HEK293 (cell line): Measurements from ENCODE around the gene CD83.

Experiments used
- CTCF ChIA-PET: fragments of 350-600 bp; formaldehyde crosslinking; extraction: SDS; loops from one replicate; lab custom pipeline; 2021; ENCODE audit warnings: antibody characterized with exemption; lab: Yijun Ruan, JAX
- POLR2A ChIA-PET: fragments of 300-600 bp; formaldehyde crosslinking; extraction: SDS; loops from one replicate; lab custom pipeline; 2020; ENCODE audit warnings: antibody characterized with exemption, inconsistent platforms; lab: Yijun Ruan, JAX
- H3K27ac ChIP-seq: fragments of 200-500 bp; sonication (Bioruptor generic); 2 replicates; pipeline ENCODE4 v1.5.1; 2014; ENCODE audit warnings: low read depth, low read length, control low read depth, inconsistent platforms; ENCODE audit errors: extremely low read depth
- H3K36me3 ChIP-seq, 2 experiments: fragments of 200-500 bp in 1 of 2; sonication (Bioruptor generic) in 1 of 2; 1 replicate in 1 of 2; 2 replicates in 1 of 2; pipeline ENCODE4 v1.5.1; 2014 to 2017; ENCODE audit warnings: inconsistent platforms in 2 of 2, low read length in 2 of 2; ENCODE audit not compliant: control insufficient read depth in 2 of 2, insufficient read depth in 1 of 2
- H3K4me1 ChIP-seq: fragments of 200-500 bp; sonication (Bioruptor generic); 2 replicates; pipeline ENCODE4 v1.5.1; 2014; ENCODE audit warnings: mild to moderate bottlenecking, low read length, inconsistent platforms; ENCODE audit not compliant: control insufficient read depth, insufficient read depth
- H3K4me3 ChIP-seq: 2 replicates; pipeline ENCODE4 v1.5.1; 2011; ENCODE audit warnings: low read depth, mild to moderate bottlenecking, control low read depth, low read length, moderate library complexity
- H3K9me3 ChIP-seq: fragments of 200-500 bp; sonication (Bioruptor generic); 2 replicates; pipeline ENCODE4 v1.5.1; 2014; ENCODE audit warnings: low read depth, low read length, inconsistent platforms; ENCODE audit not compliant: control insufficient read depth, insufficient read depth
- KLF7 ChIP-seq: fragments of 450-650 bp; formaldehyde crosslinking; IDR thresholded peaks from 2 replicates; pipeline ENCODE4 v1.5.1; 2016; ENCODE audit warnings: missing biosample characterization, missing genetic modification characterization, borderline replicate concordance
- ZBTB20 ChIP-seq: fragments of 450-650 bp; formaldehyde crosslinking; IDR thresholded peaks from 2 replicates; pipeline ENCODE4 v1.5.1; 2016; ENCODE audit warnings: missing biosample characterization, missing genetic modification characterization
- ZBTB21 ChIP-seq: fragments of 450-650 bp; formaldehyde crosslinking; IDR thresholded peaks from 2 replicates; pipeline ENCODE4 v1.5.1; 2017; ENCODE audit warnings: missing biosample characterization, missing genetic modification characterization
- ZBTB8A ChIP-seq: fragments of 450-650 bp; formaldehyde crosslinking; IDR thresholded peaks from 2 replicates; pipeline ENCODE4 v1.5.1; 2016; ENCODE audit warnings: missing biosample characterization, missing genetic modification characterization
- ZNF112 ChIP-seq: fragments of 450-650 bp; formaldehyde crosslinking; IDR thresholded peaks from 2 replicates; pipeline ENCODE4 v1.5.0; 2017; ENCODE audit warnings: missing biosample characterization, missing genetic modification characterization
- ZNF302 ChIP-seq: fragments of 450-650 bp; formaldehyde crosslinking; IDR thresholded peaks from 2 replicates; pipeline ENCODE4 v1.5.1; 2016; ENCODE audit warnings: missing biosample characterization, missing genetic modification characterization, low read depth
- ZNF768 ChIP-seq: fragments of 450-650 bp; formaldehyde crosslinking; IDR thresholded peaks from 2 replicates; pipeline ENCODE4 v1.5.1; 2018; ENCODE audit warnings: missing biosample characterization, mild to moderate bottlenecking, missing genetic modification characterization
- ZNF830 ChIP-seq: fragments of 450-650 bp; IDR thresholded peaks from 2 replicates; pipeline ENCODE4 v1.5.0; 2018; ENCODE audit warnings: missing biosample characterization, missing genetic modification characterization, low read depth, mild to moderate bottlenecking, moderate library complexity
- TF ChIP-seq, protein P1 (sequence below): fragments of 450-650 bp; formaldehyde crosslinking; IDR thresholded peaks from 2 replicates; pipeline ENCODE4 v1.5.1; 2016; ENCODE audit warnings: missing biosample characterization, missing genetic modification characterization, borderline replicate concordance
- TF ChIP-seq, protein P2 (sequence below): IDR thresholded peaks from 2 replicates; pipeline ENCODE4 v1.6.1; 2011; ENCODE audit warnings: mild to moderate bottlenecking, low read depth, low read length, borderline replicate concordance
- TF ChIP-seq, protein P3 (sequence below): fragments of 450-650 bp; formaldehyde crosslinking; IDR thresholded peaks from 2 replicates; pipeline ENCODE4 v1.5.1; 2016; ENCODE audit warnings: missing biosample characterization, missing genetic modification characterization, low read depth
- TF ChIP-seq, protein P4 (sequence below): fragments of 450-650 bp; IDR thresholded peaks from 2 replicates; pipeline ENCODE4 v1.5.1; 2018; ENCODE audit warnings: missing biosample characterization, mild to moderate bottlenecking, missing genetic modification characterization
- TF ChIP-seq, protein P5 (sequence below): fragments of 450-650 bp; formaldehyde crosslinking; IDR thresholded peaks from 2 replicates; pipeline ENCODE4 v1.5.1; 2016; ENCODE audit warnings: missing biosample characterization, missing genetic modification characterization

CD83 gene

DNA sequence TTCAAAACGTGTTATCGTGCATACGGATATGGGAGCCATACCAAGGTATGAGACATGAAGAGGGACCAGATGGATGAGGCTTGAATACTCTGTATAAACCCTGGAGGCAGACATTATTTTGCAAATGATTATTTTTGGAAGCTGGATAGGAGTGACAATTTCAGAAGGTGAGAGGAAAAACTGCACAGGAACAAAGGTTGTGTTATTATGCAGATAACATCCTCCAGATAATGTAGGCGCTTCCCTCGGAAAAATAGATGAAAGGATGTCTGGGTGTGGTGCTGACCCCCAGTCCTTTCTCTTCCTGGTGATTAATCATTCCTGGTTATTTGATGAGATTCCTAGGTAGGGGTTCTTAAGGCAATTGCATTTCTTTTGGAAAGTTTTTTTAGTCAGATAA is 36.4 kb upstream of the CD83 start:
- POLR2A ChIA-PET, result no interaction called here
- no peak for TF ChIP-seq ZBTB8A
- Histone ChIP-seq H3K9me3 (no peaks in the 10 kb centered on the region), H3K36me3 (no peaks in the 10 kb centered on the region), H3K4me3 (no peak overlapping the region), H3K4me1 (no peaks in the 10 kb centered on the region), H3K27ac (no peak overlapping the region)
- CTCF ChIA-PET, result interaction anchor here (0.7 kb wide), 1 partner anchor 1068 kb away, joined by 3 read pairs; no protein-coding TSS in a partner anchor

DNA sequence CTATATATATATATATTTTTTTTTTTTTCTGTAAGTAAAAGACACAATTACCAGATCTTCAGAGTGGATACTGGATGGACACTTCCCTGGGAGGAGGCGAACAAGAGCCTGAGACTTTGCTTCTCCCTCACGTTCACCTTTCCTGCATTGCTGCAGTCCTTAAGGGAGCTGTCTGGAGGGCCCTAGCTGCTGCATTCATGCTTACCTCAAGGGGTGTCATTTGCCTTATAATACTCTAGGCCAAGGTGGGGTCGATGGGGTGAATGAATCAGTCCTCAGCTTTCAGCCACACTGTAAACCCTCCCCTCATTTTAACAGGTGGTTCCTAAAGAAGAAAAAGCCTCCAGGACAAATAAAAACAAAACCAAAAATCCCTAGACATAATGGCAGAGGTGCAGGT is 34.8 kb upstream of the CD83 start:
- ChIA-PET CTCF (interaction anchor here (0.7 to 1.6 kb wide), 5 partner anchors 10 to 174 kb away, joined by 3 to 16 read pairs (median 3); no protein-coding TSS in a partner anchor), POLR2A (no interaction called here)
- Histone ChIP-seq H3K27ac (no peak overlapping the region), H3K36me3 (no peaks in the 10 kb centered on the region), H3K4me3 (no peak overlapping the region), H3K4me1 (no peaks in the 10 kb centered on the region), H3K9me3 (no peaks in the 10 kb centered on the region)
- TF ChIP-seq KLF7 (tag by site-specific recombination), result no peak

DNA sequence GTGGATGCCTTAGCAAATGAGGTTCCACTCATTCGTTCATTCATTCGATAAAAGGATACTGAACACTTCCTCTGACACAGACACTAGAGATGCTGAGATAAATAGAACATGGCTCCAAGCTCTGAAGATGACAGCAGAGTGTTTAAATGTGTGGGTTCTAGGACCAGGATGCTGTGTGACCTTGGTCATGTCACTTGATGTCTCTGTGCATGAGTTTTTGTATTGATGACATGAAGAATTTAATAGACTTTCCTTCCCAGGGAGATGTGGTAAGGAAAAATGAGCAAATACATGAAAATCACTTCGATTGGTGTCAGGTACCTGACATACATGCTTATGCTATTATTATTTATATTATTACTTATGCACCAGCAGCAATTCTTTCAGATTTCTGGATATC is 34.3 kb upstream of the CD83 start:
- H3K36me3 ChIP-seq, result no peaks in the 10 kb centered on the region
- H3K4me3 ChIP-seq, result no peak overlapping the region
- H3K9me3 ChIP-seq, result no peaks in the 10 kb centered on the region
- CTCF ChIA-PET, result interaction anchor here (0.9 to 1.5 kb wide), 3 partner anchors 10 to 27 kb away, joined by 3 read pairs; no protein-coding TSS in a partner anchor
- no peak for TF ChIP-seq ZBTB21 (tag by site-specific recombination)
- TF ChIP-seq, protein P1, sequence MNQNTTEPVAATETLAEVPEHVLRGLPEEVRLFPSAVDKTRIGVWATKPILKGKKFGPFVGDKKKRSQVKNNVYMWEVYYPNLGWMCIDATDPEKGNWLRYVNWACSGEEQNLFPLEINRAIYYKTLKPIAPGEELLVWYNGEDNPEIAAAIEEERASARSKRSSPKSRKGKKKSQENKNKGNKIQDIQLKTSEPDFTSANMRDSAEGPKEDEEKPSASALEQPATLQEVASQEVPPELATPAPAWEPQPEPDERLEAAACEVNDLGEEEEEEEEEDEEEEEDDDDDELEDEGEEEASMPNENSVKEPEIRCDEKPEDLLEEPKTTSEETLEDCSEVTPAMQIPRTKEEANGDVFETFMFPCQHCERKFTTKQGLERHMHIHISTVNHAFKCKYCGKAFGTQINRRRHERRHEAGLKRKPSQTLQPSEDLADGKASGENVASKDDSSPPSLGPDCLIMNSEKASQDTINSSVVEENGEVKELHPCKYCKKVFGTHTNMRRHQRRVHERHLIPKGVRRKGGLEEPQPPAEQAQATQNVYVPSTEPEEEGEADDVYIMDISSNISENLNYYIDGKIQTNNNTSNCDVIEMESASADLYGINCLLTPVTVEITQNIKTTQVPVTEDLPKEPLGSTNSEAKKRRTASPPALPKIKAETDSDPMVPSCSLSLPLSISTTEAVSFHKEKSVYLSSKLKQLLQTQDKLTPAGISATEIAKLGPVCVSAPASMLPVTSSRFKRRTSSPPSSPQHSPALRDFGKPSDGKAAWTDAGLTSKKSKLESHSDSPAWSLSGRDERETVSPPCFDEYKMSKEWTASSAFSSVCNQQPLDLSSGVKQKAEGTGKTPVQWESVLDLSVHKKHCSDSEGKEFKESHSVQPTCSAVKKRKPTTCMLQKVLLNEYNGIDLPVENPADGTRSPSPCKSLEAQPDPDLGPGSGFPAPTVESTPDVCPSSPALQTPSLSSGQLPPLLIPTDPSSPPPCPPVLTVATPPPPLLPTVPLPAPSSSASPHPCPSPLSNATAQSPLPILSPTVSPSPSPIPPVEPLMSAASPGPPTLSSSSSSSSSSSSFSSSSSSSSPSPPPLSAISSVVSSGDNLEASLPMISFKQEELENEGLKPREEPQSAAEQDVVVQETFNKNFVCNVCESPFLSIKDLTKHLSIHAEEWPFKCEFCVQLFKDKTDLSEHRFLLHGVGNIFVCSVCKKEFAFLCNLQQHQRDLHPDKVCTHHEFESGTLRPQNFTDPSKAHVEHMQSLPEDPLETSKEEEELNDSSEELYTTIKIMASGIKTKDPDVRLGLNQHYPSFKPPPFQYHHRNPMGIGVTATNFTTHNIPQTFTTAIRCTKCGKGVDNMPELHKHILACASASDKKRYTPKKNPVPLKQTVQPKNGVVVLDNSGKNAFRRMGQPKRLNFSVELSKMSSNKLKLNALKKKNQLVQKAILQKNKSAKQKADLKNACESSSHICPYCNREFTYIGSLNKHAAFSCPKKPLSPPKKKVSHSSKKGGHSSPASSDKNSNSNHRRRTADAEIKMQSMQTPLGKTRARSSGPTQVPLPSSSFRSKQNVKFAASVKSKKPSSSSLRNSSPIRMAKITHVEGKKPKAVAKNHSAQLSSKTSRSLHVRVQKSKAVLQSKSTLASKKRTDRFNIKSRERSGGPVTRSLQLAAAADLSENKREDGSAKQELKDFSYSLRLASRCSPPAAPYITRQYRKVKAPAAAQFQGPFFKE (tag by site-specific recombination), result no peak
- no peak for TF ChIP-seq ZNF830 (tag by site-specific recombination)
- 0 out of 2 replicates have a peak, but pooled peaks have one; percentile 48 for TF ChIP-seq ZNF768
- no peak for TF ChIP-seq ZNF112 (tag by site-specific recombination)
- TF ChIP-seq, protein P2, sequence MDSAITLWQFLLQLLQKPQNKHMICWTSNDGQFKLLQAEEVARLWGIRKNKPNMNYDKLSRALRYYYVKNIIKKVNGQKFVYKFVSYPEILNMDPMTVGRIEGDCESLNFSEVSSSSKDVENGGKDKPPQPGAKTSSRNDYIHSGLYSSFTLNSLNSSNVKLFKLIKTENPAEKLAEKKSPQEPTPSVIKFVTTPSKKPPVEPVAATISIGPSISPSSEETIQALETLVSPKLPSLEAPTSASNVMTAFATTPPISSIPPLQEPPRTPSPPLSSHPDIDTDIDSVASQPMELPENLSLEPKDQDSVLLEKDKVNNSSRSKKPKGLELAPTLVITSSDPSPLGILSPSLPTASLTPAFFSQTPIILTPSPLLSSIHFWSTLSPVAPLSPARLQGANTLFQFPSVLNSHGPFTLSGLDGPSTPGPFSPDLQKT, result no peak
- H3K27ac ChIP-seq, result no peak overlapping the region
- POLR2A ChIA-PET, result no interaction called here
- no peaks in the 10 kb centered on the region for H3K4me1 ChIP-seq

DNA sequence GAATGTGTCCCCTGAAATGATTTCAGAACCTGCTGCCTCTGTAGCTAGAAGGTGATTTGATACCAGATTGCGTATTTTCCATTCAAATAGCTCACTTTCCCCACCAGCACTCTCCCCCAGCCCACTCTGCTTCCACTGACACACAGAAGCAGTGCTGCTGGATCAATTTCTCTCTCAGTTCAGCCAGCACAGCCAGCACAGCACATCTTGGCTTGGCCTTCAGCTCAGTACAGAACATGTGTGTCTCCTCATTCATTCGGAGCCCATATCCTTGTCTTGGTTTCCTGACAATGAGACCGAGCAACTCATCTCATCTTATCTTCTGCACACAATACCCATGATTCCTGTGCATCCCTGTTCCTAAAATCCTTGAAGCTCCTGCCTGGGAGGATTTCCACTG is 33.8 kb upstream of the CD83 start:
- Histone ChIP-seq H3K4me3 (no peak overlapping the region), H3K36me3 (no peaks in the 10 kb centered on the region), H3K27ac (no peak overlapping the region), H3K9me3 (no peaks in the 10 kb centered on the region), H3K4me1 (no peaks in the 10 kb centered on the region)
- ChIA-PET POLR2A (no interaction called here), CTCF (interaction anchor here (1.2 to 1.5 kb wide), 2 partner anchors 18 to 61 kb away, joined by 3 to 4 read pairs; no protein-coding TSS in a partner anchor)
- TF ChIP-seq, protein P3, sequence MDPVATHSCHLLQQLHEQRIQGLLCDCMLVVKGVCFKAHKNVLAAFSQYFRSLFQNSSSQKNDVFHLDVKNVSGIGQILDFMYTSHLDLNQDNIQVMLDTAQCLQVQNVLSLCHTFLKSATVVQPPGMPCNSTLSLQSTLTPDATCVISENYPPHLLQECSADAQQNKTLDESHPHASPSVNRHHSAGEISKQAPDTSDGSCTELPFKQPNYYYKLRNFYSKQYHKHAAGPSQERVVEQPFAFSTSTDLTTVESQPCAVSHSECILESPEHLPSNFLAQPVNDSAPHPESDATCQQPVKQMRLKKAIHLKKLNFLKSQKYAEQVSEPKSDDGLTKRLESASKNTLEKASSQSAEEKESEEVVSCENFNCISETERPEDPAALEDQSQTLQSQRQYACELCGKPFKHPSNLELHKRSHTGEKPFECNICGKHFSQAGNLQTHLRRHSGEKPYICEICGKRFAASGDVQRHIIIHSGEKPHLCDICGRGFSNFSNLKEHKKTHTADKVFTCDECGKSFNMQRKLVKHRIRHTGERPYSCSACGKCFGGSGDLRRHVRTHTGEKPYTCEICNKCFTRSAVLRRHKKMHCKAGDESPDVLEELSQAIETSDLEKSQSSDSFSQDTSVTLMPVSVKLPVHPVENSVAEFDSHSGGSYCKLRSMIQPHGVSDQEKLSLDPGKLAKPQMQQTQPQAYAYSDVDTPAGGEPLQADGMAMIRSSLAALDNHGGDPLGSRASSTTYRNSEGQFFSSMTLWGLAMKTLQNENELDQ (tag by site-specific recombination), result no peak
- TF ChIP-seq, protein P4, sequence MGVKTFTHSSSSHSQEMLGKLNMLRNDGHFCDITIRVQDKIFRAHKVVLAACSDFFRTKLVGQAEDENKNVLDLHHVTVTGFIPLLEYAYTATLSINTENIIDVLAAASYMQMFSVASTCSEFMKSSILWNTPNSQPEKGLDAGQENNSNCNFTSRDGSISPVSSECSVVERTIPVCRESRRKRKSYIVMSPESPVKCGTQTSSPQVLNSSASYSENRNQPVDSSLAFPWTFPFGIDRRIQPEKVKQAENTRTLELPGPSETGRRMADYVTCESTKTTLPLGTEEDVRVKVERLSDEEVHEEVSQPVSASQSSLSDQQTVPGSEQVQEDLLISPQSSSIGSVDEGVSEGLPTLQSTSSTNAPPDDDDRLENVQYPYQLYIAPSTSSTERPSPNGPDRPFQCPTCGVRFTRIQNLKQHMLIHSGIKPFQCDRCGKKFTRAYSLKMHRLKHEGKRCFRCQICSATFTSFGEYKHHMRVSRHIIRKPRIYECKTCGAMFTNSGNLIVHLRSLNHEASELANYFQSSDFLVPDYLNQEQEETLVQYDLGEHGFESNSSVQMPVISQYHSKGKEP, result no peak
- no peak for TF ChIP-seq ZNF302 (tag by site-specific recombination)
- no peak for TF ChIP-seq ZBTB20 (tag by site-specific recombination)
- TF ChIP-seq, protein P5, sequence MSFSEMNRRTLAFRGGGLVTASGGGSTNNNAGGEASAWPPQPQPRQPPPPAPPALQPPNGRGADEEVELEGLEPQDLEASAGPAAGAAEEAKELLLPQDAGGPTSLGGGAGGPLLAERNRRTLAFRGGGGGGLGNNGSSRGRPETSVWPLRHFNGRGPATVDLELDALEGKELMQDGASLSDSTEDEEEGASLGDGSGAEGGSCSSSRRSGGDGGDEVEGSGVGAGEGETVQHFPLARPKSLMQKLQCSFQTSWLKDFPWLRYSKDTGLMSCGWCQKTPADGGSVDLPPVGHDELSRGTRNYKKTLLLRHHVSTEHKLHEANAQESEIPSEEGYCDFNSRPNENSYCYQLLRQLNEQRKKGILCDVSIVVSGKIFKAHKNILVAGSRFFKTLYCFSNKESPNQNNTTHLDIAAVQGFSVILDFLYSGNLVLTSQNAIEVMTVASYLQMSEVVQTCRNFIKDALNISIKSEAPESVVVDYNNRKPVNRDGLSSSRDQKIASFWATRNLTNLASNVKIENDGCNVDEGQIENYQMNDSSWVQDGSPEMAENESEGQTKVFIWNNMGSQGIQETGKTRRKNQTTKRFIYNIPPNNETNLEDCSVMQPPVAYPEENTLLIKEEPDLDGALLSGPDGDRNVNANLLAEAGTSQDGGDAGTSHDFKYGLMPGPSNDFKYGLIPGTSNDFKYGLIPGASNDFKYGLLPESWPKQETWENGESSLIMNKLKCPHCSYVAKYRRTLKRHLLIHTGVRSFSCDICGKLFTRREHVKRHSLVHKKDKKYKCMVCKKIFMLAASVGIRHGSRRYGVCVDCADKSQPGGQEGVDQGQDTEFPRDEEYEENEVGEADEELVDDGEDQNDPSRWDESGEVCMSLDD (tag by site-specific recombination), result no peak
